HUDEP-2 (cell line): Measurements from ENCODE around the gene ZNF677.
"Not testable (repeated sequence)": the region's sequence is repeated elsewhere in the genome, so short reads cannot be mapped to it uniquely, and the experiment has no call there.

Experiments
- DNase-seq, 76 experiments: peaks; one replicate each; lab custom pipeline; 2025; ENCODE audit not compliant: unreplicated experiment in 76 of 76; lab: John Stamatoyannopoulos, UW

The ZNF677 gene

DNA sequence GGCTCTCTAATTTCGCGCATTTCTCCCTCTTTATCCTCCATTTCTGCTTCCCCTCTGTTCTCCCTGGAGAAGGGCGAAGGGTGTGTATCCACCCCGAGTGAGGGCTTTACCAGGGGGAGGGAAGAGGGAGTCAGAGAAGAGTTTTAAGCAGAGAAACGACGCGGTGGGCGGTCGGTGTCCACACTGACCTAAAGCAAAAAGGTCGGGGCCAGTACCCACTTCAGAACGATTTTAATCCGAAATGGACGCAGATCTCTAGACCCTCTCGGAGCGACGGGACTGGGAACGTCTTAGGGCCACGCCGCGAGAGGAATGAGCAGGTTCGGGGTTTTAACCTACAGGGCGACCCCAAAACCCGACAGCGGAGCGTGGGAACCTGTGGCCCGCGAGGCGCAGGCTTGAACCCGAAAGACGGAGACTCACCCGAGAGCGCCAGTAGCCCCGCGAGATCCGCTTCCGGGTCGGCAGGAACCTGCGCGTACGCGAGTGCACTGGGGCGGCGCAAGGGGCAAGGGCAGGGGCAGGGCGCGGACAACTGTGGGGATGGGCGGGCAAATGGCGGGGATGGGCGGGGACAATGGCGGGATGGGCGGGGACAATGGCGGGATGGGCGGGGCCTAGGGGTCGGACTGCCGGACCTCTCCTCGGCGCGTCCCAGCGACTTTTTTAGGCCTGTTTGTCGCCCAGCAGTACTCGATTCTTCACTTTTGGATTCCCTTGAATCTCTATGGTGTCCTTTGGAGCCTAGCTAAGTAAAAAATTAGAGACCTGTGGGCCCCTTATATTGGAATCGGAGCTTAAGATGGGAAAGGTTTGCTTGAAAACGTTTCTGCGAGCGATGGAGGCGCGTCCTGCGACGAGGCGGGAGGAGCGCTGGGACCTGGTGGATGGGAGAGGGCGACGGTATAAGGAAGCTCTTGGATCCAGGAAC is at the start of gene ZNF677:
Gene ZNF677, minus strand, starts transcription at position 463 of the 931 bp plus-strand sequence. CDS start 3,323 bp downstream, outside the sequence.
- DNase-seq, result peak in 59 of 76 experiments; percentile 0 to 89 (median 61)

DNA sequence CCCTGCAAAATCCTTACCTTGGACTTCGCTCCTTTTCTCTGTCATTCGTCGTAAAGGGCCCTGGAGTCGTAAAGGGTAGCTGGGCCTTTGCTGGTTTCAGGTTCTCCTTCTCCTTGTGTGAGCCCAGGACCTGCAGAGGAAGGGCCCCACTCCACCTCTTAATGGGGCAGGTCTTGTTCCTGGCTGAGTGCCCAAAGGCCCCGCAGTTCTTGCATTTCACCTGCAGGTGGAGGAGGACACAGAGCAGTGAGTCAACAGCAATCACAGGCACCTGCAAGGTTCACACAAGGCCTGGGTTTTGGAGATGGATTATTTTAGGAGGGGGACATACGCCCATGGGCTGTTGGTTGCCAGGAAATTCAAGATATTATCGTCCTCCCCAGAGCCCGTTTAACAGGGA is 46.7 kb upstream of the ZNF677 start:
- peak in 1 of 76 experiments; percentile 4 for DNase-seq

DNA sequence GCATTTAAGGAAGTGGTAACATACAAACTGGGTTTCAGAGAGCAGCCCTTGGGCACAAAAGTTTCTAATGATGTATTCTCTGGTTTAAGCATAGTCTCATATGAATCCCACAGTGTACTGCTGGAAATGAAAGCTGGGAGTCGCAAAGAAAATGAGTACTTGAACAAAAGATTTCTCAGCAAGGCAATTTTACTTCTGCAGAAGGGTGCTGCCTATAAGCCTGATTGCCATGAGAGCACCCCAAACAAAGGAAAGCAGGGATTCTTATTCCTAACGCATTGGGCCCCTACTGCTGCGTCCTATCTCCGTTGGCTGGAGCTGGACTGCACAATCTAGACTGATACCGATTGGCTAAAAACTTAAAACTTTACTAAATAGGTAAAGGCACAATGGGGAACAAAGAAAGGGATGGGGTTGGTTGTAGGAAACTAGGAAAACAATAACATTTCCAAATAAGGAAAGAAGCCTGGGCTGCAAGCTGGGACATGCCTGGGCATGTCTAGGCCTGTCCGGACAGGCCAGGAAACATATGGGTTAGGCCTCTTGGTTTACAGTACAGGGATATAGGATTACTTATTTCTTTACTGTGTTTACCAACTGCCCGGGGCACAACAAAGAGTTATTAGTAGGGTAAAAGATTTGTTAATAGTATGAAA is 40.2 kb upstream of the ZNF677 start:
- DNase-seq, result no peak

DNA sequence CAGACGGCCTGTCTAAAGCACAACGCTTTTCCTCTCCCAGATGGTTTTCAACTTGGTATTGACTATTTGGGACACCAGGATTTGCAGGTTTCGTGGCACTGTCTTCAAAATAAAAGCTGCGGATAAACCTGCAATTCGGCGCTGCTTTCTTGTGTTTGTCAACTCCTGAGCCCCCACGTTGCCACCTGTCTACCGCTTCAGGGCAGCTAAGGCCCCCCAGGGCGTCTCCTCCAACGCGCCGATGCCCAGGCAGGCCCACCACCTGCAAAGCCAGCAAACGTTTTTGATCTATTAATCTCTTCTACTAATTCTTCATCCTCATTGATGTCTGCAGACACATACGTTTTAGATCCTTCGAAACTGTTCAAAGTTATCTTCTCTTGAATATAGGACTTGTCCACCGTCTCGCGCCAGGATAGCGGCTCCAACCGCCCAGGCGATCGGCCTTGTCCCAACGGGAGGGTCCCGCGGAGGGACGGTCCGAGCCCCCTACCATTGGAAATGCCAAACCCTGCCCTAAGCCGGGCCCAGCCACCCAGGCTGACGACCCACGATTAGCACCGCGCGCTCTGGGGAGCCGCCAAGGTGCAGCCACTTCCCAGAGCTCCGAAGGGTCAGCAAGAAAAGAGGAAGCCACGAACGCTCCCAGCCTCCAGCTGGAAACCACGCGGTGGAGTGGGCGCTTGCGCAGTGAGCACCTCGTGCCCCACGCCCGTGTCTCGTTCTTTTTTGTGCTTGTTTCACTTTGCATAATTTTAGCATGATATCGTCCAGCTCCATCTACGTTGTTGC is 36.3 kb upstream of the ZNF677 start:
- no peak for DNase-seq

DNA sequence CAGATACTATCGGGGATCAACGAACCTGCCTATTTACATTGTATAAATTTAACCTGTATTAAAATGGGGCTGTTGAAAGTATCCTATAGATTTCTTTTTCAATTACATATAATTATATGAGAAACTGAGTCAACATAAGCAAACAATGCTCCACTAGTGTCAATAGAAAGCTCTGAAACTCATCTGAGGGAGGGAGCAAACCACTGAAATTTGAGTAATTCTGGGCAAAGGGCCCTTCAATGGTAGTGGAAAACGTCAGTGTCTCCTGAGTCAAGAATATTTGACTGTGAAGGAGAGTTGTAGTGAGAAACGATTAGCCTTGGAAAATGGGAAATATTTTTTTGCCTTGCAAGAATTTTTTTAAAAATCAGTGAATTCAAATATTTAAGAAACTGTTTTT is 30.4 kb upstream of the ZNF677 start:
- no peak for DNase-seq

DNA sequence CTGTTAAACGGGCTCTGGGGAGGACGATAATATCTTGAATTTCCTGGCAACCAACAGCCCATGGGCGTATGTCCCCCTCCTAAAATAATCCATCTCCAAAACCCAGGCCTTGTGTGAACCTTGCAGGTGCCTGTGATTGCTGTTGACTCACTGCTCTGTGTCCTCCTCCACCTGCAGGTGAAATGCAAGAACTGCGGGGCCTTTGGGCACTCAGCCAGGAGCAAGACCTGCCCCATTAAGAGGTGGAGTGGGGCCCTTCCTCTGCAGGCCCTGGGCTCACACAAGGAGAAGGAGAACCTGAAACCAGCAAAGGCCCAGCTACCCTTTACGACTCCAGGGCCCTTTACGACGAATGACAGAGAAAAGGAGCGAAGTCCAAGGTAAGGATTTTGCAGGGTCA is 27.3 kb upstream of the ZNF677 start:
- DNase-seq, result peak in 3 of 76 experiments; percentile 0 to 7 (median 1)

DNA sequence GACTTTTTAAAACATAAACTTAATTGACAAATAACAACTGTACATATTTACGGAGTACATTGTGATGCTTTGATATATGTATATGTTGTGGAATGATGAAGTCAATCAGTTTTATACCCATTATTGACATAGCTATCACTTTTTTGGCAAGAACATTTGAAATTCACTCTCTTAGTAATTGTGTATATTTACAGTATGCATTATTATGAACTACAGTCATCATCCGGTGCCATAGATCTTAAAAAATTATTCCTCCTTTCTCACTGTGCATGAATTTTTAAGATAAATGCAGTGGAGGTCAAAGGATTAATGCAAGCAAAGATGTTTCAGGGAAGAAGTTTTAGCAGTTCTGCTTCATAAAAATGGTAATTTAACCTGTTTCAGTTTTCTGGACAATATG is 20.8 kb upstream of the ZNF677 start:
- no peak for DNase-seq

DNA sequence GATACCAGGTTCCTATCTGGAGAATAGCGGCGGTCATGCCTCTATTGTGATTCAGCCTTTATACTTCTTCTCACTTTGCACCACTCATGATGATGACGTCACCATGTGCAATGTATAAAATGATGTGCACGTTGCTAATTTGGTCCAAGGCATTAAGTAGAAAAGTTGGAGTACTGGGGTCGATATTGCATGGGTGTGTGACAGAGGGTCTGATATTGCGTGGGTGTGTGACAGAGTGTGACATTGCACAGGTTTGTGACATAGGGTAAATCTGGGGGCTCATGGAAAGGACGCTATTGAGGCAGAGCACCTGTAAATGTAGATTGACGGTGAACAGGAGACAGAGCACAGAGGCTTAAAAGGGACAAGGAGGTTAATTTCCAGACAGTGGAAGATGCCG is 17.4 kb upstream of the ZNF677 start:
- DNase-seq, result no peak

DNA sequence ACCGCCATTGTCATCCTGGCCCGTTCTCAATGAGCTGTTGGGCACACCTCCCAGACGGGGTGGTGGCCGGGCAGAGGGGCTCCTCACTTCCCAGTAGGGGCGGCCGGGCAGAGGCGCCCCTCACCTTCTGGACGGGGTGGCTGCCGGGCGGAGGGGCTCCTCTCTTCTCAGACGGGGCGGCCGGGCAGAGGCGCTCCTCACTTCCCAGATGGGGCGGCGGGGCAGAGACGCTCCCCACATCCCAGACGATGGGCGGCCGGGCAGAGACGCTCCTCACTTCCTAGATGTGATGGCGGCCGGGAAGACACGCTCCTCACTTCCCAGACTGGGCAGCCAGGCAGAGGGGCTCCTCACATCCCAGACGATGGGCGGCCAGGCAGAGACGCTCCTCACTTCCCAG is 15.2 kb upstream of the ZNF677 start:
- not testable (repeated sequence) for DNase-seq

DNA sequence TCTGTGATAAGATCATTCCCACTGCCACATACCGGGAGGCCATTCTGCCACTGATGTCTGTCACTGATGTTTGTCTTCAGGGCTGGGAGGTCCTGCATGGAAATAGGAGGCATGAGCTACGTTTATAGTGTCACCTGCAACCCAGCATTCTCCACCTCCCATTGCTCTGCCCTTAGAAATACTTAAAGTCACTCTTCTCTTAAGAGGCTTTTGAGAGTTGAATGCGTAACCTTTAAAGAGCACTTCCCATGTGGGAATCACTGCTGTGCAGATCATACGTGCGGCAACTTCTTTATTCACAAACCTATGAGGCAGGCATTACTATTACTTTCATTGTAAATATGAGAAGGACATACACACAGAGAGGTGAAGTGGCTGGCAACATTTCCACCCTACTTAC is 12.9 kb upstream of the ZNF677 start, which contains the start of gene VN1R4:
Gene VN1R4, minus strand, starts transcription at position 101 of the 400 bp plus-strand sequence. Its CDS starts 58 bp downstream, at position 43.
- DNase-seq, result not testable (repeated sequence)

DNA sequence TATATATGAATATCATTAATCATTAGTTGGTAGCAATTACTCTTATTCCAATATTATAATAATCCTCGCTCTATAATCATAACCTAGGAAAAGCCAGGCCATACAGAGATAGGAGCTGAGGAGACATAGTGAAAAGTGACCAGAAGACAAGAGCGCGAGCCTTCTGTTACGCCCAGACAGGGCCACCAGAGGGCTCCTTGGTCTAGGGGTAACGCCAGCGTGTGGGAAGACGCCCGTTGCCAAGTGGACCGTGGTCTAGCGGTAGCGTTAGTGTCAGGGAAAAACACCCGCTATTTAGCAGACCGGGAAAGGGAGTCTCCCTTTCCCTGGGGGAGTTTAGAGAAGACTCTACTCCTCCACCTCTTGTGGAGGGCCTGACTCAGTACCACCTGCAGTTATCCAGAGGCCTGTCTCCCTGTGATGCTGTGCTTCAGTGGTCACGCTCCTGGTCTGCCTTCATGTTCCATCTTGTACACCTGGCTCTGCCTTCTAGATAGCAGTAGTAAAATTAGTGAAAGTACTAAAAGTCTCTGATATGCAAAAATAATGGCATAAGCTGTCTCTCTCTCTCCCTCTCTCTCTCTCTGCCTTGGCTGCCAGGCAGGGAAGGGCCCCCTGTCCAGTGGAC is 3.2 kb upstream of the ZNF677 start, which contains the start of gene VN1R2:
Gene VN1R2, plus strand, starts transcription at position 578 of the 628 bp plus-strand sequence. CDS start 84 bp downstream, outside the sequence.
- not testable (repeated sequence) for DNase-seq

DNA sequence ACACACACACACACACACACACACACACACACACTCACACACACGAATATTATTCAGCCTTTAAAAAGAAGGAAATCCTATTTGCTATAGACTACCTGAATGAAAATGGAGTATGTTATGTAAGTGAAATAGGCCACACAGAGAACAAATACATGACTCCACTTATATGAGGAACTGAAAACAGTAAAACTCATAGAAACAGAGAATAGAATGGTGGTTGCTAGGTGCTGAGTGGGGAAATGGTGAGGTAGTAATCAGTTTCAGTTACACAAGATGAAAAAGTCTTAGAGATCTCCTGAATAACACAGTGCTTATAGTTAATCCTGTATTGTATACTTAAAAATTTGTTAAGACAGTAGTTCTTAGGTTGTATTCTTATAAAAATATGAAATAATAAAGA is 8.2 kb downstream of the ZNF677 start:
- DNase-seq, result no peak

DNA sequence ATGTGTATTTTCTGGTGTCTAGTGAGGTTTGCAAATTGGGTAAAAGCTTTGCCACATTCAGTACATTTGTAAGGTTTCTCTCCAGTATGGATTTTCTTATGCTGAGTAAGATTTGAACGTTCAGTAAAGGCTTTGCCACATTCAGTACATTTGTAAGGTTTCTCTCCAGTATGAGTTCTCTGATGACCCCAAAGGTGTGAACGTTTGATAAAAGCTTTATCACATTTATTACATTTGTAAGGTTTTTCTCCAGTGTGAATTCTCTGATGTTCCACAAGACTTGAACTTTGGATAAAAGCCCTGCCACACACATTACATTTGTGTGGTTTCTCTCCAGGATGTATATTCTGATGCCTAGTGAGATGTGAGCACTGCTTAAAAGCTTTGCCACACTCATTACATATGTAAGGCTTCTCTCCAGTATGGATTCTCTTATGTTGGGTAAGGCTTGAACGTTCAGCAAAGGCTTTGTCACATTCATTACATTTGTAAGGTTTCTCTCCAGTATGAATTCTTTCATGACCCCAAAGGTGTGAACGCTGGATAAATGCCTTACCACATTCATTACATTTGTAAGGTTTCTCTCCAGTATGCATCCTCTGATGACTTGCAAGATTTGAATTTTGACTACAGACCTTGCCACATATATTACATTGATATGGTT is 17.4 kb downstream of the ZNF677 start:
- DNase-seq, result no peak

DNA sequence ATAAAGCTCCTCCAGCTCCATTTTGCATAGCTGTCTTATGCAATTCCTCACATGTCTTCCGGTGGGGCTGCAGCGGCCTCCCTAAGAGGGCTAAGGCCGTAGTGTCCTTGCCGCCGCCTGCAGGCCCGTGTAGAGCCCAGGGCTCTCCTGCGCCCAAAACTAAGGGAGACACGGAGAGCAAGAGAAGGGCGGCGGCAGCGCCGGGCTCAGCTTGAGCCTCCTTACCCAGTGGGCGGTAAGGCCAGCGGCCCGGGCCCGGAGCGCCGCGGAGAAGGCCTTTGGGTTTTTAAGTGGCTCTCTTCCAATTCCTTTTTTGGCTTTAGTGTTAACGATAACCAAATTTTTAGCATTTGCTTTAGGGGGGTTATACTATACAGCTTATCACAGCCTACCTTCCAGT is 30.1 kb downstream of the ZNF677 start:
- DNase-seq, result no peak

DNA sequence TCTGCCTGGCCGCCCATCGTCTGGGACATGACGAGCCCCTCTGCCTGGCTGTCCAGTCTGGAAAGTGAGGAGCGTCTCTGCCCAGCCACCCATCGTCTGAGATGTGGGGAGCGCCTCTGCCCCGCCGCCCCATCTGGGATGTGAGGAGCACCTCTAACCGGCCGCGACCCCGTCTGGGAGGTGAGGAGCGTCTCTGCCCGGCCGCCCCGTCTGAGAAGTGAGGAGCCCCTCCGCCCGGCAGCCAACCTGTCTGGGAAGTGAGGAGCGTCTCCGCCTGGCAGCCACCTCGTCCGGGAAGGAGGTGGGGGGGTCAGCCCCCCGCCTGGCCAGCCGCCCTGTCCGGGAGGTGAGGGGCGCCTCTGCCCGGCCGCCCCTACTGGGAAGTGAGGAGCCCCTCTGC is 32.0 kb downstream of the ZNF677 start:
- not testable (repeated sequence) for DNase-seq

DNA sequence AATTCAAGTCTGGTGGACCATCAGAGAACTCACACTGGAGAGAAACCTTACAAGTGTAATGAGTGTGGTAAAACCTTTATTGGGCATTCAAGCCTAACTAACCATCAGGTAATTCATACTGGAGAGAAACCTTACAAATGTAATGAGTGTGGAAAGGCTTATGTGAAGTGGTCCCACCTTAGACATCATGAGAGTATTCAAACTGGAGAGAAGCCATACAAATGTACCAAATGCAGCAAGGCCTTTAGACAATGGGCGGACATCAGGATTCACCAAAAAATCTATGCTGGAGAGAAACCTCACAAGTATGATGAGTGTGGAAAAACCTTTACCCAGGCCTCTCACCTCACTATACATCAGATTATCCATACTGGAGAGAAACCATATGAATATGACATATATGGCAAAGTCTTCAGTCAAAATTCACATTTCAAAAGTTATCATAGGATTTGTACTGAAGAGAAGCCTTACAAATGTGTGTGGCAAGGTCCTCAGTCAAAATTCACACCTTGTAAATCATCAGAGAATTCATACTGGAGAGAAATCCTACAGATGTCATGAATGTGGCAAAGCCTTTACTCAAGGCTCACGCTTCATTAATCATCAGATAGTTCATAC is 41.9 kb downstream of the ZNF677 start:
- no peak for DNase-seq

DNA sequence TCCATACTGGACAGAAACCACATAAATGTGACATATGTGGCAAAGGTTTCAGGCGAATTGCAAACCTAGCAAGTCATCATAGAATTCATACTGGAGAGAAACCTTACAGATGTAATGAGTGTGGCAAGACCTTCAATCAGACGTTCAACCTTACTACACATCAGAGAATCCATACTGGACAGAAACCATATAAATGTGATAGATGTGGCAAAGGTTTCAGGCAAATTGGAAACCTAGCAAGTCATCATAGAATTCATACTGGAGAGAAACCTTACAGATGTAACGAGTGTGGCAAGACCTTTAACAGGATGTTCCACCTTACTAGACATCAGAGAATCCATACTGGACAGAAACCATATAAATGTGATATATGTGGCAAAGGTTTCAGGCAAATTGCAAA is 43.1 kb downstream of the ZNF677 start:
- not testable (repeated sequence) for DNase-seq

DNA sequence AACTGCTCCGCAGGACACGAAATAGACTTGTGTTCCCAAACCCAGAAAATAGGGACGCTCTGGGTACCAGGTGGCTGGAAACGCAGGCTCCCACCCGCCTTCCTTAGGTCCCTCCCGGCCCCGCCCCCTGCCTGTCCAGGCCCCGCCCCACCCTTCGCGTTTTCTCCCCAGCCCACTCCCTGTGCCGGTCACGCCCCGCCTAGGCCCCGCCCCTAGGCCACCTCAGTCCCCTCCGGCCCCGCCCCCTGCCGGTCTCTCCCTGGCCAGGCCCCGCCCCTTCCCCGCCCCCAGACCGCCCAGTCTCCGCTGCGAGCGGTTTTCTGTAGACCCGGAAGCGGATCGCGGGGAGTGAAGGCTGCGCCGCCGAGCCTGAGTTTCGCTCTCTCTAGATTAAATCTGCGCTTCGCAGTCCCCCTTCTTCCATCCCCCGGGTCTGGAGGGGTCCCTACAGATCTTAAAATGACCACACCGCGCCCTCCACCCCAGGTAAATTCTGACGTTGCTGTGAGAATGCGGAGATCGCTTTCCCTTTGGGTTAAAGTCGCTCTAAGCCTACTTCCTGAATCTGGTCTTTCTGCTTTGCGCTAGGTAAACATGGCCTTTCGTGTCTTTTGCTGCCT is 57.8 kb downstream of the ZNF677 start:
- DNase-seq, result peak in 22 of 76 experiments; percentile 3 to 66 (median 18)
